ENCODE data around the gene SMIM7. TPM values are rescaled to one million over a fixed set of nuclear protein-coding genes. Genes with fewer than 3 reads are reported as not detected.
"Not testable (repeated sequence)": the region's sequence is repeated elsewhere in the genome, so short reads cannot be mapped to it uniquely, and the experiment has no call there.

Gene SMIM7
- total RNA-seq, 1 donor from 2014 or later = 75.3 TPM

DNA sequence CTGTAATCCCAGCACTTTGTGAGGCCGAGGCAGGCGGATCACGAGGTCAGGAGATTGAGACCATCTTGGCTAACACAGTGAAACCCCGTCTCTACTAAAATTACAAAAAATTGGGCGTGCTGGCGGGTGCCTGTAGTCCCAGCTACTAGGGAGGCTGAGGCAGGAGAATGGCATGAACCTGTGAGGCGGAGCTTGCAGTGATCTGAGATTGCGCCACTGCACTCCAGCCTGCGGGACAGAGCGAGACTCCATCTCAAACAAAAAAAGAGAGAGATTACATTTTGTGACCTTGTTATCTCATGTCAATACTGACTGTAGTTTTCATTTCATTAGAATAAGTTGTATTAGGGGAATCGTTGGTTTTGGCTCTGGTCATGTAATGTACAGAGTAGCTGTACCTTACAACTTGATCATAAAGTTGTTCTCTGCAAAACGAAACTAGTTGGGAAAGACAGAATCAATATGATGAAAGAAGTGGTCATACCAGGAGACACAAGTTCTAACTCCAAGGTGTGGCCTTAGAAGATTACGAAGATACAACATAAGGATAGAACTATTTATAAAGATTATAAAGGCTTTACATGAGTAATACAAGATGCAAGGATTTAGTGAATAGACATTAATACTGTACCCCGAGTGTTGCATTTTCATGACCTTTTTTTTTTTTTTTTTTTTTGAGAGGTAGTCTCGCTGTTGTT is 16.3 kb upstream of the SMIM7 start:
- DNase-seq (ENCODE audit: low read depth) = peak; percentile 37
- no peak for FAIRE-seq
- TF ChIP-seq, protein P1, sequence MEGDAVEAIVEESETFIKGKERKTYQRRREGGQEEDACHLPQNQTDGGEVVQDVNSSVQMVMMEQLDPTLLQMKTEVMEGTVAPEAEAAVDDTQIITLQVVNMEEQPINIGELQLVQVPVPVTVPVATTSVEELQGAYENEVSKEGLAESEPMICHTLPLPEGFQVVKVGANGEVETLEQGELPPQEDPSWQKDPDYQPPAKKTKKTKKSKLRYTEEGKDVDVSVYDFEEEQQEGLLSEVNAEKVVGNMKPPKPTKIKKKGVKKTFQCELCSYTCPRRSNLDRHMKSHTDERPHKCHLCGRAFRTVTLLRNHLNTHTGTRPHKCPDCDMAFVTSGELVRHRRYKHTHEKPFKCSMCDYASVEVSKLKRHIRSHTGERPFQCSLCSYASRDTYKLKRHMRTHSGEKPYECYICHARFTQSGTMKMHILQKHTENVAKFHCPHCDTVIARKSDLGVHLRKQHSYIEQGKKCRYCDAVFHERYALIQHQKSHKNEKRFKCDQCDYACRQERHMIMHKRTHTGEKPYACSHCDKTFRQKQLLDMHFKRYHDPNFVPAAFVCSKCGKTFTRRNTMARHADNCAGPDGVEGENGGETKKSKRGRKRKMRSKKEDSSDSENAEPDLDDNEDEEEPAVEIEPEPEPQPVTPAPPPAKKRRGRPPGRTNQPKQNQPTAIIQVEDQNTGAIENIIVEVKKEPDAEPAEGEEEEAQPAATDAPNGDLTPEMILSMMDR (IDR thresholded peaks at IDR 0.05; ENCODE audit: insufficient read depth, low read length, severe bottlenecking) = no peak
- no peaks in the 10 kb centered on the region for H3K36me3 ChIP-seq (ENCODE audit: control insufficient read depth, insufficient read depth, low read length)
- H3K4me3 ChIP-seq (ENCODE audit: low read depth, low read length) = no peak overlapping the region
- no peaks in the 10 kb centered on the region for H3K27me3 ChIP-seq (ENCODE audit: control insufficient read depth, insufficient read depth, low read length)

DNA sequence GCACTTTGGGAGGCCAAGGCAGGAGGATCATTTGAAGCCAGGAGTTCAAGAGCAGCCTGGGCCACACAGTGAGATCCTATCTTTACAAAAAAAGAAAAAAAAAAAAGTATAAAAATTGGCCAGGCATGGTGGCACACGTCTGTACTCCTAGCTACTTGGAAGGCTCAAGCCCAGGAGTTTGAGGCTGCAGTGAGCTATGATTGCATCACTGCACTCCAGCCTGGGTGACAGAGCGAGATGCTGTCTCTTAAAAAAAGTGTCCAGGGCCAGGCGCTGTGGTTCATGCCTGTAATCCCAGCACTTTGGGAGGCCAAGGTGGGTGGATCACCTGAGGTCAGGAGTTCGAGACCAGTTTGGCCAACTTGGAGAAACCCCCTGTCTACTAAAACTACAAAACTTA is 13.9 kb upstream of the SMIM7 start:
- not testable (repeated sequence) for H3K27me3 ChIP-seq (ENCODE audit: control insufficient read depth, insufficient read depth, low read length); FAIRE-seq; H3K36me3 ChIP-seq (ENCODE audit: control insufficient read depth, insufficient read depth, low read length); DNase-seq (ENCODE audit: low read depth); H3K4me3 ChIP-seq (ENCODE audit: low read depth, low read length)

DNA sequence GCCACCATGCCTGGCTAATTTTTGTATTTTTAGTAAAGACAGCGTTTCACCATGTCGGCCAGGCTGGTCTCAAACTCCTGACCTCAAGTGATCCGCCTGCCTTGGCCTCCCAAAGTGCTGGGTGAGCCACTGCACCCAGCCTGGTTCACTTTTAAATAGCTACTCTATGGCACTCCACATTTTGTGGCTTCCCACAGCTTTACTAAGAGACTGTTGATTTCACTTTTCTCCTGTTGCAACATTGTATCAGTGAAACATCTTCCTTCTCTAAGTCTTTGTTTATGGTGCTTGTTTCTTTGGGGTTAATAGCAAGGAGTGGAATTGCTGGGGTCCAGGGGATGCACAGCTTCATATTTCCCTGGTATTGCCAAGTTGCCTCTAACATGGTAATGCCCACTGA is 13.3 kb upstream of the SMIM7 start:
- FAIRE-seq (no peak), DNase-seq (ENCODE audit: low read depth) (no peak)
- H3K27me3 ChIP-seq (ENCODE audit: control insufficient read depth, insufficient read depth, low read length) = no peaks in the 10 kb centered on the region
- TF ChIP-seq, protein P1 (IDR thresholded peaks at IDR 0.05; ENCODE audit: insufficient read depth, low read length, severe bottlenecking) = no peak
- no peaks in the 10 kb centered on the region for H3K36me3 ChIP-seq (ENCODE audit: control insufficient read depth, insufficient read depth, low read length)
- no peak overlapping the region for H3K4me3 ChIP-seq (ENCODE audit: low read depth, low read length)

- FAIRE-seq (no peak), DNase-seq (ENCODE audit: low read depth) (no peak)
- TF ChIP-seq, protein P1 (IDR thresholded peaks at IDR 0.05; ENCODE audit: insufficient read depth, low read length, severe bottlenecking) = no peak
- Histone ChIP-seq H3K27me3 (ENCODE audit: control insufficient read depth, insufficient read depth, low read length) (no peaks in the 10 kb centered on the region), H3K4me3 (ENCODE audit: low read depth, low read length) (no peak overlapping the region), H3K36me3 (ENCODE audit: control insufficient read depth, insufficient read depth, low read length) (no peaks in the 10 kb centered on the region)
Observed at GRCh38 chr19:16671652-16672274, 11.8 kb upstream of the SMIM7 start.

DNA sequence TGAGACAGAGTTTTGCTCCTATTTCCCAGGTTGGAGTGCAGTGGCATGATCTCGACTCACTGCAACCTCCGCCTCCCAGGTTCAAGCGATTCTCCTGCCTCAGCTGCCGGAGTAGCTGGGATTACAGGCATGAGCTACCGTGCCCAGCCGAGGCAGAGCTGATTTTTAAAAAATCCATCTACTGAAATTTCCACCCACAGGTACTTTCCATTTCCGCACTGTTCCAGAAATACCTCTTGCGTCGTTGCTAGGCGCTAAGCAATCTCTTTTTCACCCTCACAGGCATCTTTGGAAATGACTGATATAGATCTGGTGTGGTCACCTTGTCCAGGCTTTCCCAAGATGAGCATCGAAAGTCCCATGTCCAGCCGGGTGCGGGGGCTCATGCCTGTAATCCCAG is 10.3 kb upstream of the SMIM7 start:
- FAIRE-seq = no peak
- TF ChIP-seq, protein P1 (IDR thresholded peaks at IDR 0.05; ENCODE audit: insufficient read depth, low read length, severe bottlenecking) = no peak

GRCh38 chr19:16668702-16669101 is 8.8 kb upstream of the SMIM7 start:
- H3K27me3 ChIP-seq (ENCODE audit: control insufficient read depth, insufficient read depth, low read length); H3K36me3 ChIP-seq (ENCODE audit: control insufficient read depth, insufficient read depth, low read length); DNase-seq (ENCODE audit: low read depth); FAIRE-seq; H3K4me3 ChIP-seq (ENCODE audit: low read depth, low read length): not testable (repeated sequence)

More for the DNA sequence above, 10.3 kb upstream of the SMIM7 start:
- DNase-seq (ENCODE audit: low read depth) = no peak
- no peaks in the 10 kb centered on the region for H3K36me3 ChIP-seq (ENCODE audit: control insufficient read depth, insufficient read depth, low read length)
- no peaks in the 10 kb centered on the region for H3K27me3 ChIP-seq (ENCODE audit: control insufficient read depth, insufficient read depth, low read length)
- H3K4me3 ChIP-seq (ENCODE audit: low read depth, low read length) = no peak overlapping the region

DNA sequence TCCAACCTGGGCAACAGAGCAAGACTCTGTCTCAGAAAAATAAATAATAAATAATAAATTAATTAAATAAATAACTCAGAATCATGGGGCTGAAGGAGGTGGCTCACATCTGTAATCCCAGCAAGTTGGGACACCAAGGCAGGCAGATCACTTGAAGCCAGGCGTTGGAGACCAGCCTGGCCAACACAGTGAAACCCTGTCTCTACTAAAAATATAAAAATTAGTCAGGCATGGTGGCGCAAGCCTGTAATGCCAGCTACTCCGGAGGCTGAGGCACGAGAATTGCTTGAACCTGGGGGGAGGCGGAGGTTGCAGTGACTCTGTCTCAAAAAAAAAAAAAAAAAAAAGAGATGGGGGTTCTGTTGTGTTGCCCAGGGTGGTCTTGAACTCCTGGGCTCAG is 8.2 kb upstream of the SMIM7 start:
- Histone ChIP-seq H3K27me3 (ENCODE audit: control insufficient read depth, insufficient read depth, low read length) (no peaks in the 10 kb centered on the region), H3K36me3 (ENCODE audit: control insufficient read depth, insufficient read depth, low read length) (no peaks in the 10 kb centered on the region), H3K4me3 (ENCODE audit: low read depth, low read length) (no peak overlapping the region)
- TF ChIP-seq, protein P1 (IDR thresholded peaks at IDR 0.05; ENCODE audit: insufficient read depth, low read length, severe bottlenecking) = no peak
- no peak for FAIRE-seq
- no peak for DNase-seq (ENCODE audit: low read depth)

Measured in bronchial epithelial cell (primary cell).